ENCODE results near the gene PRDM7. TPM values are rescaled to one million over a fixed set of nuclear protein-coding genes. Genes with fewer than 3 reads are reported as not detected.
"Not testable (repeated sequence)": the region's sequence is repeated elsewhere in the genome, so short reads cannot be mapped to it uniquely, and the experiment has no call there.

Gene PRDM7
- total RNA-seq, result not detected in 2 replicates
- long read RNA-seq, result 0 reads

DNA sequence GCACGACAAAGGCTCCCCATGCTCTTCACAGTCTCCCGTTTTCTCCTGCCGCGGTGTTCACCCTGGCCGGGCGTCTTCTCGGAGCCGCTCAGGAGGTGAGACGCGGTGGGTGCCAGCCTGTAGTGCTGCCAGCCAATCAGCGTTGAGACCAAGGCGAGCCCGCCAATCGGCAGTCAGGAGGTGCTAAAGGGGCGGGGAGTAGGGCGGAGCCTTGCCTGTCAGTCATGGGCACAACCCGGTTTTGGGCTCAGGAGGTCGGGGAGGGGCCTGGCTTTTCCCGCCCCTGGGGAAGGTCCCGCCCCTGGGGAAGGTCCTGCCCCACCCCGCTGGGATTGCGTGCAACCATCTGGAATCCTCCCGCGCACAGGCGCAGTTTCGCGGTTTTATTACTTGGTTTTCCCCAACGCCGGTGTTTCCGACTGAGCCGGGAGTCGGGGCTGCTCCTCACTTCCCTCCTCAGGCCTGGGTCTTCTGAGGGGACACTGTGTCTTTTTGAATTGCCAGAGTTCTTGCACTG is at the start of gene PRDM7:
Gene PRDM7 (minus strand): TSS at position 92 of the 517 bp plus-strand sequence. CDS start 1,421 bp downstream, outside the sequence.
- peaks cover 20% of the 10 kb centered on the region for H3K4me1 Mint-ChIP-seq (ENCODE audit: unreplicated experiment)
- H3K36me3 Mint-ChIP-seq (ENCODE audit: unreplicated experiment), result no peaks in the 10 kb centered on the region
- no peaks in the 10 kb centered on the region for H3K9me3 Mint-ChIP-seq (ENCODE audit: unreplicated experiment)
- DNase-seq (ENCODE audit: extremely low spot score, unreplicated experiment), result peak; percentile 96
- TF ChIP-seq CTCF (IDR thresholded peaks at IDR 0.05), result no peak
- peak within 1 kb of the TSS; percentile 77 for H3K4me3 Mint-ChIP-seq (ENCODE audit: unreplicated experiment)
- H3K27ac Mint-ChIP-seq (ENCODE audit: unreplicated experiment), result peak within 1 kb of the TSS; percentile 88
- H3K27me3 Mint-ChIP-seq (ENCODE audit: unreplicated experiment), result peaks cover 31% of the 10 kb centered on the region

- not testable (repeated sequence) for DNase-seq (ENCODE audit: extremely low spot score, unreplicated experiment); H3K36me3 Mint-ChIP-seq (ENCODE audit: unreplicated experiment); H3K9me3 Mint-ChIP-seq (ENCODE audit: unreplicated experiment); H3K4me1 Mint-ChIP-seq (ENCODE audit: unreplicated experiment); H3K27ac Mint-ChIP-seq (ENCODE audit: unreplicated experiment); H3K4me3 Mint-ChIP-seq (ENCODE audit: unreplicated experiment); H3K27me3 Mint-ChIP-seq (ENCODE audit: unreplicated experiment)
Measured at GRCh38 chr16:90121846-90122245, 44.7 kb upstream of the PRDM7 start.

DNA sequence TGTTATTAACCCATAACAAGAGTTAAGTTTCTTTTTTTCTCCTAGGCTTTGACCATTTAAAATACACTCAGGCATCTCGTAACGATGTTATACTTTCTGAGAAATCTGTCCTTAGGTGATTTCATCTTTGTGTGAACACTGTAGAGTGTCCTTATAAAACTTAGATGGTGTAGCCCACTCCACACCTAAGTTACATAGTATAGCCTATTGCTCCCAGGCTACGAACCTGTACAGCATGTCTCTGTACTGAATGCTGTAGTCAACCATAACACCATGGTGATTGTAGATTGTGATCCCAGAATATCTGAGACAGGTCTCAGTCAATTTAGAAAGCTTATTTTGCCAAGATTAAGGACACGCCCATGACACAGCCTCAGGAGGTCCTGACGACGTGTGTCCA is 30.5 kb upstream of the PRDM7 start:
- H3K36me3 Mint-ChIP-seq (ENCODE audit: unreplicated experiment); DNase-seq (ENCODE audit: extremely low spot score, unreplicated experiment); H3K27ac Mint-ChIP-seq (ENCODE audit: unreplicated experiment); H3K9me3 Mint-ChIP-seq (ENCODE audit: unreplicated experiment); H3K4me3 Mint-ChIP-seq (ENCODE audit: unreplicated experiment); H3K4me1 Mint-ChIP-seq (ENCODE audit: unreplicated experiment): not testable (repeated sequence)
- peaks cover 13% of the 10 kb centered on the region for H3K27me3 Mint-ChIP-seq (ENCODE audit: unreplicated experiment)

DNA sequence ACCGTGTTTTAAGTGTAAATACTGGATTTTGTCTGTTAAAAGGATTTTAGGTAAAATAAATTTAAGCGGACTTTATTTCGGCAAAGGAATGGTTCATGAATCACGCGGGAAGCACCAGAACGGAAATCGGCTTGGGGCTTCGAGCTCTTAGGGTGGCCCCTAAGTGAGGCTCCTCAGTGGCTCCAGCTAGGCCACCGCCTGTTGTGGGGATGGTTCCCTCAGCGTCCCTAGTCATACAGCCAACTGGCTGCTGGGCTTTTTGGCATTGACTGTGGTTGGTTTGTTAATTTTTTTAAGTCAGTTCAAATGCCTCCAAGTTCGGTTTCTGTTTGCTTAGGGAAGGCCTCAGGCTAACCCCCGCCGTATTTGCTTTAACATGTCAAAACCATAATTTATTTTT is 29.9 kb upstream of the PRDM7 start:
- not testable (repeated sequence) for H3K4me3 Mint-ChIP-seq (ENCODE audit: unreplicated experiment); H3K9me3 Mint-ChIP-seq (ENCODE audit: unreplicated experiment); H3K4me1 Mint-ChIP-seq (ENCODE audit: unreplicated experiment); DNase-seq (ENCODE audit: extremely low spot score, unreplicated experiment); H3K36me3 Mint-ChIP-seq (ENCODE audit: unreplicated experiment); H3K27ac Mint-ChIP-seq (ENCODE audit: unreplicated experiment)
- H3K27me3 Mint-ChIP-seq (ENCODE audit: unreplicated experiment), result peaks cover 16% of the 10 kb centered on the region

DNA sequence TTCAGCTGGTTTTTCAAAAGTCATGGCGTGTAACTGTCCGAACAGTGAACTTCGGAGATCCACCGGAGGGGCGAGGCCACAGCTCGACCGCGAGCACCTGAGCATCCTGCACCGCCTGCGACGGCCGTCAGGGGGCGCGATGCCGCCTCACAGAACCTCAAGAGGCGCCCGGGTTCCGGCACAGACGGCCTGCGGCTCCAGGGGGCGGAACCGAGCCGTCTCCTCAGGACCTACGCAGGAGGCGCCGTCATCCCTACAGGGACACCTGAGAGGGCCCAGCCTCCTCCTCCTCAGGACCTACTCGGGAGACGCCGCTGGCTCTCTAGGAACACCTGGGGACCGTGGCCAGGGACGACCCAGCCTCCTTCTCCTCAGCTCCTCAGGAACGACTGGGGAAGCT is 29.1 kb upstream of the PRDM7 start:
- not testable (repeated sequence) for H3K9me3 Mint-ChIP-seq (ENCODE audit: unreplicated experiment); H3K4me3 Mint-ChIP-seq (ENCODE audit: unreplicated experiment); H3K36me3 Mint-ChIP-seq (ENCODE audit: unreplicated experiment); DNase-seq (ENCODE audit: extremely low spot score, unreplicated experiment); H3K27ac Mint-ChIP-seq (ENCODE audit: unreplicated experiment); H3K4me1 Mint-ChIP-seq (ENCODE audit: unreplicated experiment)
- peaks cover 19% of the 10 kb centered on the region for H3K27me3 Mint-ChIP-seq (ENCODE audit: unreplicated experiment)
- peak; percentile 47 for TF ChIP-seq CTCF (IDR thresholded peaks at IDR 0.05)

DNA sequence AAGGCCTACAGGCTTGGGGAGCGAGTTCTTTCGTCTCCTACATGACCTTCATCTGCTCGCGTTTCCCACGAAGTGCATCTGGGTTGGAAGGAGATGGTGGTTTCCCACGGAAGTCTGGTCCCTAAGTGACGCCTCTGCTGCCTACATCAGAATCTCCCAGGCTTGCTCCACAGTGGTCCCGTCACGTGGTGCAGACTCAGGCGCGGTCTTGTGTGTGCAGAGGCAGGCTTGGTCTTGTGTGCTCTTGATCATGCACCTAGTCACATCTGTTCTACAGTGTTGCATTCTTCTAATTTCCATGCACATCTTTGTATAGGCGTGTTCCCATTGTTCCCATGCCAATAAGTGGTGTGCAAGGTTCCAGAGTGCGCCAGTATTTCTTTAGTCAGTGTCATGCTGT is 27.6 kb upstream of the PRDM7 start:
- H3K36me3 Mint-ChIP-seq (ENCODE audit: unreplicated experiment); H3K4me1 Mint-ChIP-seq (ENCODE audit: unreplicated experiment); H3K27ac Mint-ChIP-seq (ENCODE audit: unreplicated experiment); H3K9me3 Mint-ChIP-seq (ENCODE audit: unreplicated experiment); H3K4me3 Mint-ChIP-seq (ENCODE audit: unreplicated experiment): not testable (repeated sequence)
- peak; percentile 44 for DNase-seq (ENCODE audit: extremely low spot score, unreplicated experiment)
- peaks cover 19% of the 10 kb centered on the region for H3K27me3 Mint-ChIP-seq (ENCODE audit: unreplicated experiment)

- H3K9me3 Mint-ChIP-seq (ENCODE audit: unreplicated experiment); DNase-seq (ENCODE audit: extremely low spot score, unreplicated experiment); H3K4me3 Mint-ChIP-seq (ENCODE audit: unreplicated experiment); H3K4me1 Mint-ChIP-seq (ENCODE audit: unreplicated experiment); H3K36me3 Mint-ChIP-seq (ENCODE audit: unreplicated experiment); H3K27ac Mint-ChIP-seq (ENCODE audit: unreplicated experiment): not testable (repeated sequence)
- H3K27me3 Mint-ChIP-seq (ENCODE audit: unreplicated experiment), result peaks cover 22% of the 10 kb centered on the region
Measured at GRCh38 chr16:90102086-90102884, 25.2 kb upstream of the PRDM7 start.

GRCh38 chr16:90101332-90101731 is 24.2 kb upstream of the PRDM7 start:
- not testable (repeated sequence) for DNase-seq (ENCODE audit: extremely low spot score, unreplicated experiment); H3K36me3 Mint-ChIP-seq (ENCODE audit: unreplicated experiment); H3K27ac Mint-ChIP-seq (ENCODE audit: unreplicated experiment); H3K4me3 Mint-ChIP-seq (ENCODE audit: unreplicated experiment); H3K4me1 Mint-ChIP-seq (ENCODE audit: unreplicated experiment); H3K9me3 Mint-ChIP-seq (ENCODE audit: unreplicated experiment)
- peaks cover 26% of the 10 kb centered on the region for H3K27me3 Mint-ChIP-seq (ENCODE audit: unreplicated experiment)

GRCh38 chr16:90100790-90101189 is 23.7 kb upstream of the PRDM7 start:
- H3K4me1 Mint-ChIP-seq (ENCODE audit: unreplicated experiment); H3K4me3 Mint-ChIP-seq (ENCODE audit: unreplicated experiment): not testable (repeated sequence)

DNA sequence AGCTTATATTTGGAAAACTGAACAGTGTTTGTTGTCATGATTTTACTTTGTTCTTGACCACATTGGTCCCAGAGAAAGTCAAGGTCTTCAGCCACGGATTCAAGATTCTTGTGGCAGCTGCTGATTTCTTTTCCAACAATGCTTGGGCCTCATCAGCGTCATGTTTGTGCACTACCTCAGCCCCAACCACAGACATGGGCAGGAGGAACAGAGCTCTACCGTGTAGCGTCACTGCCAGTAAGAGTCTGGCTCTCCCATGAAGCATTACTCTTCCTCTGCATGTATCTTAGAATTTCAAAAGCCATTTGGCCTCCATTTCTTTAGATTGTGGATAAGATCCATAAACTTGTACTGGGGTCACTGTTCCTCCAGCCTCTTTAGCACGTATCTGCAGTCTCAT is 23.1 kb upstream of the PRDM7 start:
- H3K27ac Mint-ChIP-seq (ENCODE audit: unreplicated experiment); DNase-seq (ENCODE audit: extremely low spot score, unreplicated experiment); H3K36me3 Mint-ChIP-seq (ENCODE audit: unreplicated experiment); H3K4me1 Mint-ChIP-seq (ENCODE audit: unreplicated experiment); H3K9me3 Mint-ChIP-seq (ENCODE audit: unreplicated experiment); H3K4me3 Mint-ChIP-seq (ENCODE audit: unreplicated experiment): not testable (repeated sequence)
- H3K27me3 Mint-ChIP-seq (ENCODE audit: unreplicated experiment), result peaks cover 21% of the 10 kb centered on the region

More at GRCh38 chr16:90100790-90101189, 23.7 kb upstream of the PRDM7 start:
- DNase-seq (ENCODE audit: extremely low spot score, unreplicated experiment); H3K9me3 Mint-ChIP-seq (ENCODE audit: unreplicated experiment); H3K36me3 Mint-ChIP-seq (ENCODE audit: unreplicated experiment); H3K27ac Mint-ChIP-seq (ENCODE audit: unreplicated experiment): not testable (repeated sequence)
- H3K27me3 Mint-ChIP-seq (ENCODE audit: unreplicated experiment), result peaks cover 26% of the 10 kb centered on the region
